Measurements from ENCODE around the gene NHERF2.

NHERF2 gene

DNA sequence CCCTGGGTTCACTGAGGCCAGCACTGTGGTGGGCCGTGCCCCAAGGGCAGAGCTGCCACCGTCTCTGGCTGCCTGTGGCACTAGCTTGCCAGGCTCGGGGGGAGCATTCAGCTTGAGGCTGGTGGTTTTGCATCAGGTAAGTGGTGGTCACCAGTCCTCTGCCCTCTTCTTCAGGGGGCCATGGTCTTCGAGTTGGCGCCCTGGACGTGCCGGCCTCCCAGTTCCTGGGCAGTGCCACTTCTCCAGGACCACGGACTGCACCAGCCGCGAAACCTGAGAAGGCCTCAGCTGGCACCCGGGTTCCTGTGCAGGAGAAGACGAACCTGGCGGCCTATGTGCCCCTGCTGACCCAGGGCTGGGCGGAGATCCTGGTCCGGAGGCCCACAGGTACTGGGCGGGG, 53.3 kb downstream of the NHERF2 start:
- DNase-seq (ENCODE audit: low spot score) (no peak), FAIRE-seq (no peak)

DNA sequence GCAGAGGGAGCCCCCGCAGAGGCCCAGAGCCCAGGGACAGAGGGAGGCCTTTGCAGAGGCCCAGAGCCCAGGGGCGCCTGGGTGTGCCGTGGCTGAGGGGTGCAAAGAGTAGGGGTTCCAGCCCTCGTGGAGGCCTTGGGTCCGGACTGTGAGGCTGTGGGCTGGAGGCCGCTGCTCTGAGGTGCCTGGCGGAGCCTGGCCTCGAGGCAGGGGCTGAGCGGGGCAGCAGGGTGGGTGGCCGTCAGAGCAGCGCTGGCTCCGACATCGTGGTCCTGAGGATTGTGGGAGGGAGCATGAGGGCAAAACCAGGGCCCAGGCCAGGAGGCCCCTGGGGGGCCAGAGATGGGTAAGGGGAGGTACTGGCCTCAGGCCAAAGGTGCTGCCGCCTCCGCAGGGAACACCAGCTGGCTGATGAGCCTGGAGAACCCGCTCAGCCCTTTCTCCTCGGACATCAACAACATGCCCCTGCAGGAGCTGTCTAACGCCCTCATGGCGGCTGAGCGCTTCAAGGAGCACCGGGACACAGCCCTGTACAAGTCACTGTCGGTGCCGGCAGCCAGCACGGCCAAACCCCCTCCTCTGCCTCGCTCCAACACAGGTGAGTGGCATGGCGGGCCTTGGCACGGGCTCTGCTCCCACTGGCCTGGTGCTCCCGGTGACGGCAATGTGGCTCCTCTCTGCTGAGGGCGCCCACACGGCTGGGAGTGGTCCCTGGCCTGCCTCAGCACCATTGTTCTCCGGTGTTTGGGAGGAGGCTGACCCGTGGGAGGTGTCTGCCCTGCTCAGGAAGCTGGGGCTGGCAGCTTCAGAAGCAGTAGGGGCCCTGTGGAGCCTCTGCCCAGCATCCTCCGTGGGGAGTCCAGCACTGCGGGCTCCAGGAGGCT, 54.7 kb downstream of the NHERF2 start:
- DNase-seq (ENCODE audit: low spot score) = no peak
- FAIRE-seq = no peak

DNA sequence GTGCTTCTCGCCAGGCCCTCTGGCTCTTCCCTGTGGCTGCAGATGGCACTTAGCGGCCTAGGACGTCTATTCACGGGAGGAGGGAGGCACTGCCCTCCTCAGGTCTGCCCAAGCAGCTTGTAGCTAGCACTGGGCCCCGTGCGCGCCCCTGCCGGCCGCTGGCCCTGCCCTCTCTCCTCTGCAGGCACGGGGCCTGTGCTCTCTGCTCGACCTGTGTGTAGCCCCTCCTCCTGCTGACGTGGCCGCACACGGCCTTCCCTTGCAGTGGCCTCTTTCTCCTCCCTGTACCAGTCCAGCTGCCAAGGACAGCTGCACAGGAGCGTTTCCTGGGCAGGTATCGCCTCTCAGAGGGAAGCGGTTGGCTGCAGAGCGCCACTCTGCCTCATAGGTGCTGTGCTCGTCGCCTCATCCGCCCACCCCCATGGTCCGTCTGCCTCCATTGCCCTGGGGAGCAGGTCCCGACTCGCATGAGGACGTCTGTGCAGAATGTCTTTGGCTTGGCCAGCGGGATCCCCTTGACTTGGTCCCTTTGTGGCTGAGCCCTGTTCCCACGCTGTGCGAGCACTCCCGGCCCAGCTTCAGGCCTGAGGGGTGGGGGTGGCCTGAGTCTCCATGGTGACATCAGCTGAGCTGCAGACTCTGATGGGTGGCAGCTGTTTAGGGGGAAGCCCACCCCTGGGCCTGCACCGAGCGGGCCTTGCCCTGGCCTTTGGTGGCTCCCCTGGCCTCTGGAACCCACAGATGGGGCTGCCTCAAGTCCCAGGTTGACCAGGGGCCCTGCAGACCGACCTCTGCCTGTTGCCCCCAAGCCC, 55.7 kb downstream of the NHERF2 start:
- no peak for FAIRE-seq
- DNase-seq (ENCODE audit: low spot score) = no peak

DNA sequence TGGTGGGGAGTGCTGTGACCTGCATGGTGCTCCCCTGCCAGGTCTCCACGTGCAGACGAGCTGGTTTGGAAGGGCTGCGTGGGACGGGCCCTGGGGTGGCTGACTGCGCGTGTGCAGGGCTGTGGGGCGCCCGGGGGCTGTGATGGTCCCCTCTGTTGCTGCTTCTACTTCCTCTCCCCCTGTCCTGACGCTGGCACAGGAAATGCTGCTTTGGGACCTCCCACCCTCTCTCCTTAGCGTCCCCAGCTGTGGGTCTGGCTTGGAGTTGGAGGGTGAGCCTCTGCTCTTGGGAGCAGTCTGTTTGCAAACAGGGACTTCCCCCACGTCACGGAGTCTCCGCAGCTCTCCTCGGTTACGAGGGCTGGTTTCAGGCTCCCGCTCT, 56.3 kb downstream of the NHERF2 start:
- DNase-seq (ENCODE audit: low spot score) = no peak
- FAIRE-seq = no peak

DNA sequence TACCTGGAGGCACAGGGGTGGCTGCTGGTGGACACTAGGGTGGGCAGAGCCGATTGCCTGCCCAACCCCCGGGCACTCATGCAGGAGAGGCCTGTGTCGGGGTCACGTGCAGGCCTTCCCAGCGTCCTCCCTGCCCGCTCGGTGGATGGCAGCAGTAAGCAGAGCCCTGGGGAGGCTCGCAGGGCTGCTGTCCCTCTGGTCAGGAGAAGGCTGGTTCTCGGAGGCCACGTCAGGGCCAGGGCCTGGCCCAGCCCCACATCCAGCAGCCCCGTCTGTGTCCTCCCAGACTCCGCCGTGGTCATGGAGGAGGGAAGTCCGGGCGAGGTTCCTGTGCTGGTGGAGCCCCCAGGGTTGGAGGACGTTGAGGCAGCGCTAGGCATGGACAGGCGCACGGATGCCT, 56.7 kb downstream of the NHERF2 start:
- FAIRE-seq (no peak), DNase-seq (ENCODE audit: low spot score) (no peak)

DNA sequence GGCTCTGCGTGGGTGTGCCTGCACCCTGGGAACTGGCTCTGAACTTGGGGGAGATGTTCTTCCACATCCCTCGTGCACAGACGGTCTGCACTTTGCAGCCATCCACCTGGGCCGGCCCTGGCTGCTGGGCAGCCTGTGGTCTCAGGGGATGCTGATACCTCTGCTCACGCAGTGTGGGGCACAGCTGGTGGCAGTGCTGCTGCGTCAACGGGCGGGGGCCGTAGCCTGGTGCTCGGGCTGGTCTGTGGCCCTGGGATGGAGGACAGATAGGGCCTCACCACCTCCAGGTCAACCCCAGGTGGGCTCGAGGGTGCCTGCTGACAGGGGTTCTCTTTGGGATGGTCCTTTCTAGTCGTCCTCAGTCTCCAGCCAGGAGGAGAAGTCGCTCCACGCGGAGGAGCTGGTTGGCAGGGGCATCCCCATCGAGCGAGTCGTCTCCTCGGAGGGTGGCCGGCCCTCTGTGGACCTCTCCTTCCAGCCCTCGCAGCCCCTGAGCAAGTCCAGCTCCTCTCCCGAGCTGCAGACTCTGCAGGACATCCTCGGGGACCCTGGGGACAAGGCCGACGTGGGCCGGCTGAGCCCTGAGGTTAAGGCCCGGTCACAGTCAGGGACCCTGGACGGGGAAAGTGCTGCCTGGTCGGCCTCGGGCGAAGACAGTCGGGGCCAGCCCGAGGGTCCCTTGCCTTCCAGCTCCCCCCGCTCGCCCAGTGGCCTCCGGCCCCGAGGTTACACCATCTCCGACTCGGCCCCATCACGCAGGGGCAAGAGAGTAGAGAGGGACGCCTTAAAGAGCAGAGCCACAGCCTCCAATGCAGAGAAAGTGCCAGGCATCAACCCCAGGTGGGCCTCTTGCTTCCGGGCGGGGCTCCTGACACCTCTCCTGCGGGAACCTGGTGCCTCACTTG, 57.4 kb downstream of the NHERF2 start:
- DNase-seq (ENCODE audit: low spot score) = no peak
- no peak for FAIRE-seq

DNA sequence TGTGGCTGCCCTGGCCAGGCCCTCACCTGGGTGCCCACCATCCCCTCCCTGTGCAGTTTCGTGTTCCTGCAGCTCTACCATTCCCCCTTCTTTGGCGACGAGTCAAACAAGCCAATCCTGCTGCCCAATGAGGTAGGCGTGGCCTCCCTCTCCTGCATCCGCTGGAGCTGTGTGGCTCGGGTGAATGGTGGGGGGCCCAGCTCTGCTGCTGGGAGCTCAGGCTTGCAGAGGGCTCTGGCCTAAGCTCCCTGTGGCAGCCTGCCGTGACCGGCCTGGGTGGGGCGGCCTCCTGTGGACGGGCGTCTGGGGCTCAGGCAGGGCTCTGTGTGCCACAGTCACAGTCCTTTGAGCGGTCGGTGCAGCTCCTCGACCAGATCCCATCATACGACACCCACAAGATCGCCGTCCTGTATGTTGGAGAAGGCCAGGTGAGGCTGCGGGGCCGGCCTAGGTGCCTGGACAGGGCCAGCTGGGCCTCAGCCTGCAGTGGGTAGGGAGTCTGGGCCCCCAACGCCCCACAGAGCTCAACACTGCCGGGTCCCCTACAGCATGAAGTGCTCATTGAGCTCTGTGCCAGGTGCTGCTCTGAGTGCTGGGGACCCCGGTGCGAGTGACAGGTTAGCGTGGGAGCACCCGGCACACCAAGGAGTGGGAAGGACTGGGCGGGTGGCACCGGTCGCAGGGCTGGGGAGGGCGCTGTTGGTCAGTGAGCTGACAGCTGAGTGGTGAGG, 58.4 kb downstream of the NHERF2 start:
- DNase-seq (ENCODE audit: low spot score) = no peak
- no peak for FAIRE-seq

DNA sequence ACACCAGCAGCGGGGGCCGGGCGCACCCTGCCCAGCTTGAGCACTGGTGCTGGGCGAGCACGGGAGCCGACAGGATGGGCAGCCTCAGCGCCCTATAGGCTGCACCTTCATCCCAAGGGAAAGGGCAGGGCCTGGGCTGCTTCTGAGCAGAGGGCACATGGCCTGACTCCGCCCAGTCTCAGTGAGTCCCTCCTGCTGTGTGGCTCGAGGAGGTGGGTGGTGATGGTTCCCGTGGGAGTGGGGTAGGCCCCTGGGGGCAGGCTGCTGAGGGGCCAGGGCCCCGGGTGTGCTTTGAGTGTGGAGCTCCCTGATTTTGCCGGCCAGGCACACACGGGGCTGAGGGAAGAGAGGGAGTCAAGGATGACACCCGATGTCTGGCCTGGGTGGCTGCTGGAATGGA, 59.0 kb downstream of the NHERF2 start:
- DNase-seq (ENCODE audit: low spot score) (no peak), FAIRE-seq (no peak)

DNA sequence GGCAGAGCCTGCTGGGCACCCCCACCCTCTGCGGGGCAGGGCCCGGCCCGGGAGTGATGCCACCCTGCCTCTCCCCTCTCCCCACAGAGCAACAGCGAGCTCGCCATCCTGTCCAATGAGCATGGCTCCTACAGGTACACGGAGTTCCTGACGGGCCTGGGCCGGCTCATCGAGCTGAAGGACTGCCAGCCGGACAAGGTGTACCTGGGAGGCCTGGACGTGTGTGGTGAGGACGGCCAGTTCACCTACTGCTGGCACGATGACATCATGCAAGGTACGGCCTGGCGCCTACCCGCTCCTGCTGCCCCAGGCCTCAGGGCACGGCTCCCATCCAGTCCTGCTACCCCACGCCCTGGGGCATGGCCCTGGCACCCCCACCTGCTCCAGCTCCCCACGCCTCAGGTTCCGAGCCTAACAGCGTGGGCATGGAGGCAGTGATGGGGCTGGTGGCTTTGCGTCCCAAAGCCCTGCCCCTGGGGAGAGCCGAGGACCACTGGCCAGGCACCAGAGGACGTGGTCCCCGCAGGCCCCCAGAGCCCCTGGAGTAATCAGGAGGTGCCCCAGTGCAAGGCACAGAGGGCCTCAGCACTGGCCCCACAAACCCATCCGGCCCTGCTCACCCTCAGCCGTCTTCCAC, 59.5 kb downstream of the NHERF2 start:
- no peak for DNase-seq (ENCODE audit: low spot score)
- FAIRE-seq = no peak

DNA sequence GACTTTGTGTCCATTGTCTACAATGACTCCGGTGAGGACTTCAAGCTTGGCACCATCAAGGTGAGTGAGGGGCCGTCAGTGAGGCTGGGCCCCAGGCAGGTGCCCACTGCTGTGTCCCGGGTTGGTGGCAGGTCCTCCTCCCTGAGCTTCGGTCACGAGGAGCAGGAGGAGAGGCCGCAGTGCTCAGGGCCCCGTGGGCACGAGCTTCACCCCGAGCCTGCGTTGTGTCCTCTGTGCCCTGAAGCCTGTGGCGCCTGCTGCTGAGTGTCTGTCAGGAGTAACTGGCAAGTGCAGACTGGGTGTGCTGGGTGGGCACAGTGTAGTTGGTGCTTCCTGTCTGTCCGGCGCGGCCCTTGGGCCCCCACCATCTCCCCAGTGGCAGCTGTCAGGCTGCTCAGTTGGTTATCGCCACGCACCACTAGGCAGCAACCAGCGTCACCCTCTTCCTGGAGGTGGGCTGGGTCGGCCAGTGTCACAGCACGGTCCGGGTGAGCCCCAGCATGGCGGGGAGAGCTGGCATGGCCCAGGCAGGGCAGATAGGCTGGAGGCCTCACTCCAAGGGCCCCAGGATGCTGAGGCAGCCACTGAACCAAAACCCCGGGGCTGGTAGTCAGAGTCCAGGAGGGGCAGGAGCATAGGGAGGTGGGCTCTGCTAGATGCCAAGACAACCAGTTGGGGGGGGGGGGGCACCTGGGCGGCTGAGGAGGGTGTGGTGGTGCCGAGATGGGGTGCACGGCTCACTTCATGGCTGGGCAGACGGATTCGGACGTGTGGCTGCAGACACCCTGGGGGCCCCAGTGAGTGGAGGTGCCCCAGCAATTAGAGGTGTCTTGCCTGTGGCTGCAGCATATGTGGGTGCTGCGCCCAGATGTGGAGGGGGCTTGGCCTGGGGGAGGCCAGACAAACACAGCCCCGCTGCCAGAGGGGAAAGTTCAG, 60.4 kb downstream of the NHERF2 start:
- FAIRE-seq = no peak
- no peak for DNase-seq (ENCODE audit: low spot score)

DNA sequence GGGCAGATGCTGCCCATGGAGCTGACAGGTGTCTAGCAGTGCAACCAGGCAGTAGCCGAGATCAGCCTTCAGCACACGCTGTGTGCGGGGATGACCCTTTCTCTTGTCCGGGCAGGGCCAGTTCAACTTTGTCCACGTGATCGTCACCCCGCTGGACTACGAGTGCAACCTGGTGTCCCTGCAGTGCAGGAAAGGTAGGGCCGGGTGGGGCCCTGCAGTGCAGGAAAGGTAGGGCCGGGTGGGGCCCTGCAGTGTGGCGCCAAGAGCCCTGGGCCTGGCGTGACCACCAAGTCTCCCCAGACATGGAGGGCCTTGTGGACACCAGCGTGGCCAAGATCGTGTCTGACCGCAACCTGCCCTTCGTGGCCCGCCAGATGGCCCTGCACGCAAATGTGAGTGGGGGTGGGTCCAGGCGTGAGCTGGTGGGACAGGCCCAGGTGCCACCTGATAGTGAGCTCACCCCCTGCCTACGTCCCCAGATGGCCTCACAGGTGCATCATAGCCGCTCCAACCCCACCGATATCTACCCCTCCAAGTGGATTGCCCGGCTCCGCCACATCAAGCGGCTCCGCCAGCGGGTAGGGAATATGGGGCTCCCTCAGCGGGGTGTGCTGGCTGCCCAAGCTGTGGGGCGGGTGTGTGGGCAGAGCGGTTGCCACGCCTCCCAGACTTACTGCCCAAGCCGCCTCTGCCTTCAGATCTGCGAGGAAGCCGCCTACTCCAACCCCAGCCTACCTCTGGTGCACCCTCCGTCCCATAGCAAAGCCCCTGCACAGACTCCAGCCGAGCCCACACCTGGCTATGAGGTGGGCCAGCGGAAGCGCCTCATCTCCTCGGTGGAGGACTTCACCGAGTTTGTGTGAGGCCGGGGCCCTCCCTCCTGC, 61.3 kb downstream of the NHERF2 start:
- FAIRE-seq = no peak
- no peak for DNase-seq (ENCODE audit: low spot score)
